Measurements from ENCODE around the gene MRPS25.

MRPS25 gene

DNA sequence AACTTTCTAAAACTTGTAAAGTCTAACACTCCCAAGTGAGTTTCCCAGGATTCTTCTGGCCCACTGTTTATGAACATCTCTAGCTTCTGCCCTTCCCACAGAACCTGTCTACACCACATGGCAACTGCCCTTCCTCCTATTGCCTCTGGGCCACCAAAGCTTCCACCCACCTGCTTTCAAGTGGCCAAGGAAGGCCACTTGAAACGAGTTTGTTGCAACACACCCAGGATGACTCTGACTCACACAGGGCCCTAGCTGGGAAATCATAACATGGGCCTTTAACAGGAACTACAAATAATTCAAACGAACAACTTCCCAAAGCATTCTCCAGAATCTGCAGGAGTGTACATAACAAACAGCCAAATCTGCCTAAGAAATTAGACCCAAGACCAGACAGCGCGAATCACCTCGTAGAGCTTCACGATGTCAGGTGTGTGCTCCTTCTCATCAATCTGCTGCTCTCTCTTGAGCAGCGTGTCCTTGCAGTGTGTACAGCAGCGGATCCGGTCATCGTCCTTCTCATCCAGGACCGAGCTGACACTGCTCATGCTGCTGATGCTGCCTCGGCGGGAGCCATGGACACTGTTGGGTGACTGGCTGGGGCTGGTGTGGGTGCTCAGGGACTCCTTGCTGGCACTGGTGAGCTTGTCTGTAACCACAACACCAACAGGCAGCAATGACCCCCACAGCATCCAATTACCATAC is 17.0 kb upstream of the MRPS25 start:
- no peak for DNase-seq

DNA sequence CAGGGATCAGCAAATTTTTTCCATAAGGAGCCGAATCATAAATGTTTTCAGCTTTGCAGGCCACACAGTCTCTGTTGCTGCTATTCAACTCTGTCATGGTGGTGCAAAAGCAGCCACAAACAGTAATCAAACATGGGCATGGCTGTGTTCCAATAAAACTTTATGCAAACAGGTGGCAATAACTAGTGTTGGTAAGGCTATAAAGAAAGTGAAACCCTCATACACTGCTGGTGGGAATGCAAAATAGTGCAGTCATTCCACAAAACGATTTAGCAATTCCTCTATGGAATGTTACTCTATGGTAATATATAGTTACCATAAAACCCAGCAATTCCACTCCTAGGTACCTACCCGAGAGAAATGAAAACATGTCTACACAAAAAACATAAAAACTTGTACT is 14.0 kb upstream of the MRPS25 start:
- no peak for DNase-seq

DNA sequence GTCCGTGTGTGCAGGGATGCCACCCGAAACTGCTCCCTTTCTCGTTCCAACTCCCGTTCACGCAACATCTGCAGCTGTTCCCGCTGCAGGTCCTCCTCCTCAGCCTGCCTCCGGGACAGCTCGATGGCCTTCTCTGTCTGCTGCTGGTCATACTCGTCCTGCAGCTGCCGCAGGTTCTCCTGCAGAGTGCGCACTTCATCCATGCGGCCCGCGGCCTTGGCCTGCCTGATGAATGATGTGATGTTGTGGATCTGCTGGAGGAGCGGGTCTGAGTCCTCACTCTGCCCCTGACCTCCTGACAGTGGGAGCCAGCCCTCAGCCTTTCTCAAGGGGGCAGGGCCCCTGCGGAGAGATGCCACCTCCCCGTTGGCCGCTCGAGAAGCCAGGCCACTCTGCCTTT is 9.4 kb upstream of the MRPS25 start:
- DNase-seq = no peak

DNA sequence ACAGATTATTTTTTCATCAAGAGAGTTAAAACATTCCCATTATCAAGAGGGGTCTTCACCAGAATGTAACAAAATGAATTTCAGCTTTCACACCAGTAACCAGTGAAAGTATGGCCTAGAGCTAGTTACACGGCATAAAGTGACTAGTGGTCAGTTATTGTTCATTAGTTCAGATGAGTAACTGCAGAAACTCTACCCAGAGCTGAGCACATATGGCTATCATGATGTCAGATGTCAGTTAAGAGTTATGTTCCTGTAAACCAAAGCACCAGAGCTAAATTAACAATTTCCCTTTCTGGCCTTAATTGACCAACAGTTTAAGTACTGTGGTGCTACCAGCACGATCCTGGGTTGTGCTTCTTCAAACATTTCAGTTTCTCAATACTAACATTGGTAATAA is 6.6 kb upstream of the MRPS25 start:
- no peak for DNase-seq

DNA sequence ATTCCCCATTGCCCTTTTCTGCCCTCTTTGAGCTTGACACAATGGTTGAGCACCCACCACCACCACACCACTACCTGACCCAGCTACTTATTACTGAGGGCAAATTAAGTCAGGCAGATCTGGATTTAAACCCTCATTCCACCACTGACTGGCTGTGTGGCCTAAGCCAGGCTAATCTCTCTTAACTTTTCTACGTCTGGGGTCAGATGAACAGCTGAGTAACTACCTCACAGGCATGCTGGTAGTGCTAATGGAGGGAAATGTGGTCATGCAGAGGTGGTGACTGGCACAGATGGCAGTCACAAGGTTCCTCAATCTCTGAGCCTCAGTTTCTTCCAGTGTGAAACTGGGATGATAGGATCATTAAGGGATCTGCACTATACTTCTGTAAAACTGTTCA is 4.3 kb upstream of the MRPS25 start:
- DNase-seq = no peak

DNA sequence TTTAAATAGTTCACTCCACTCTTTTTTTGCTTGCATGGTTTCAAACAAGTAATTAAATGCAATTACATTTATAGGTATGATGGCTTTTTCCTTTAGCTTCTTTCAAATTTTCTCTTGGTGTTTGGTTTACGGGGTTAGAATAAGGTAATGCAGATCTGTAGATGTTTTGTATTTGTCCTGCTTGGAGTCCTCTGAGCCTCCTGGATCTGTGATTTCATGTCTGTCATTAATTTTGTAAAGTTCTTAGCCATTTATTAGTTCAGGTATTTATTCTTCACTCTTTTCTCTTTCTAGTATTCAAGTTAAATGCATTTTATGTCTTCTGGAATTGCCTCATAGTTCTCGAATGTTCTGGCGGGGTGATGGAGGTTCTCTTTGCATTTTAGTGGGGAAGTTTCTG is 1.4 kb upstream of the MRPS25 start:
- DNase-seq = no peak

DNA sequence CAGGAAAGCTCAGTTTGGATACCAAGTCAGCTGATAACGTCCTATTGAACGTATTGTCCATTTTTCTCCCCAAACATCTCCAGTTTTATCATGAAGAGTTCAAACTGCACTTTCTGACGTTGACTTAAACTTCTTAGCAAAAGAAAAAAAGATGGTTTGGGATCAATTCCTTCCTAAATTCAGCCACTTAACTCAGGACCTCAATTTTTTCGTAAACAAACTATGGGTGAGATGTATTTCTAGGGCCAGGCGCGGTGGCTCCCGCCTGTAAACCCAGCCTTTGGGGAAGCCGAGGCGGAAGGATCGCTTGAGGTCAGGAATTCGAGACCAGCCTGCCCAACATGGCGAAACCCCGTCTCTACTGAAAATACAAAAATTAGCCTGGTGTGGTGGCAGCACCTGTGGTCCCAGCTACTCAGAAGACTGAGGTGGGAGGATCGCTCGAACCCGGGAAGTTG is 464 bp upstream of the MRPS25 start:
- DNase-seq = no peak

DNA sequence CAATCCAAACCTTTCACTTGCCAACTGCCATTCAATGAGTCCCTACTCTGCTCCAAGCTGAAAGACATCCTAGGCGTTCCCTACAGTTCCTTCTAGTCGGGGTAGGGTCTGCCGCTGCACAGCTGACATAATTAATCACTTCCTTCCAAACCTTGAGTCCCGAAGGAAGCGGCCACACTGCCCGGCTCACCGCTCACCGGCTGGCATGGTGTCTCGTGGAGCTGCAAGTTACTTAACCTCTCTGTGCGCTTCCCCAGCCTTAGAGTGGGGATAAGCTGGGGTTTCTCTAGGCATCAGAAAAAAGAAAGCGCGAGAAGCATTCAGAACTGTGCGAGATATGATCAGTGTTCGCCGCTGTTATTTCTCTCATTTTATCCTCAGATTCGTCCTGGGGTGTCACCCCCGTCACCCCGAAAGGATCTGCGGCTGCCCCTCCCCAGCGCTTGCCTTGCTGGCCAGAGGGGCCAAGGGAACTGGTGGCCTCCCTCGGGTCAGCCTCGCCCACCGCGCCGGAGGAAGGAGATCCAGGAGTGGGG is 748 bp downstream of the MRPS25 start:
- no peak for DNase-seq

DNA sequence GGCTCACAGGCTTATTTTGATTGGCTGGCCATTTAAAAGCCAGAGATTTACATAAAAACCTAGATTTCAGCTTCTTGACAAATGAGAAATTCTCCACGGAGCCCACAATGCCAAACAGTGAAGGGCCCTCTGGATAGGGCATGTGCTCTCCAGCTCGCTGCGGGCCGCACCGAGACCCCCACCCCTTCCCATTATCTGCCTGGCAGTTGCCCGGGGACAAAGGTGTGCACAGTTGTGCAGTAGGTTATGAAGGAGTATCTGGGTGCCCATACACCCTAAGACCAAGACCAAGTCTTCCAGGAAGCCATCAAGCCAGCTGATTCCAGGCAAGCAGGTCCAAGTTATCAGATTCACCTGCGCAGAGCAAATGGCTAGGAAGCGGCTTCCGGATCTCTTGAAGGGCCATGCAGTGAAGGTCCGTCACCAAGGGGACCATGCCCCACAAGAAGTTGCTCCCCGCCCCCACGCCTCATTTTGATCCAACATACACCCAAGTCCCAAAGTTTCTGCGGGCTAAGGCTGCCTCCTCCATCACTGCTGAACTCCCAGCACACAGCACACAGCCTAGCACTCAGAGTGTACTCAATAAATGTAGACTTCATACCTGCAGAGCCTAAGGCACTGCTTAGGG is 1.3 kb downstream of the MRPS25 start:
- no peak for DNase-seq

DNA sequence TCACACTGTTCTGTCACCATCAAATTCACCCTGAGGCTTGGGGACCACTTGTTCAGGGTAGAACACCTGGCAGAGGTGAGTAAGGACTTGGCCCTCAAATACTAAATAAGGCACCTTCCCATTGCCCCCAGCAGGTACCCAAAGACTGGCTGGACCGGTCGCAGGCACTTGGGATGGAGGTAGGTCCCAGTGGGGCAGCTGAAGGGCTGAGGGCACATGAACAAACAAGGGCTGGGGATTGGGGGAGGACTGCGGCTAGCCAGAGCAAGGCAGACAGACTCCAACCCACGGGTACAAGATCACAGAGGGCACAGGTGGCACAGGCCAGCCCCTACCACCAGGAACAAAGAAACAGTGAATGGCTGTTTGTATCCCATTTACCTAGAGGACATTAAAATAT is 1.9 kb downstream of the MRPS25 start:
- peak; percentile 35 for DNase-seq

DNA sequence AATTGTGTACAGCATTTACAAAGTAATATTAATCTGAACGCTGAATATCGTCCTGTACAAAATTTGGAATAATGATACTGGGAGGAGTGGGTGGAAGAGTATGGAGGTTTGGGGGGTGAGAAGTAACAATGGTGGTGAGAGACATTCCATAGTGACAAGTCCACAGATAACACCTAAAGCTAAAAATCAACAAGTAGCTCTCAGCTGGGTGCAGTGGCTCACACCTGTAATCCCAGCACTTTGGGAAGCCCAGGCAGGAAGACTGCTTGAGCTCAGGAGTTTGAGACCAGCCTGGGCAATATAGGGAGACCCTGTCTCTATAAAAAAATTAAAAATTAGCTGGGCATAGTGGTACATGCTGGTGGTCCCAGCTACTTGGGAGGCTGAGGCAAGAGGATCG is 5.1 kb downstream of the MRPS25 start:
- no peak for DNase-seq

DNA sequence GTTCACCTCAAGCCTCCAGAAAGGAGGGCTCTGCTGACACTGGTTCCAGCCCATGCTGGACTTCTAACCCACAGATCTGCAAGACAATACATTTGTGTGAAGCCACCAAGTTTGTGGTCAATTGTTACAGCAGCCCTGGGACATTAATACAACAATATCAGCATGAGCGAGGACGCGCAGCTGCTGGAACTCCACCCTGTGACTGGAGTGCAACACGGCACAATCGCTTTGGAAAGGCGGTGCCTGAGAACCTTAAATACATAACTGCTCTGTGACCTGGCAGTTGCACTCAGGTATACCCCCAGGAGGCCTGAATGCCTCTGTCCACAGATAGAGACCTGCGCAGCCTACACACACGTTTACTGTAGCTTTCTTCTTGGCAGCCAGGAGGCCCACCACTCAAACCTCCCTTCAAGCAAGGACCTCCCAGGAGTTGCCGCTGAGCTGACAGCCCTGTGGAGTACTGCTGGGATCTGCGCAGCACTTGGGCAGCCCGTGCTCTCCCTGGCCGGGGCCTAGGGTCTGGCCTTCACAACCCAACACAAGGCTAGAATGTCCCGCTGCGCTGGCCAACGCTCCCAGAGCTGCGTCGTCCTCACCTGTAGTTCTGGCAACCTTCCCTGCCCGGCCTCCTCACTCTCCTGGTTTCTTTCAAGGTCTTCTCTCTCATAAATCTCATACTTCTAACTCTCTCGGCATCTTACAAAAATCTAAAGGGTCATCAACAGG is 8.3 kb downstream of the MRPS25 start:
- no peak for DNase-seq

DNA sequence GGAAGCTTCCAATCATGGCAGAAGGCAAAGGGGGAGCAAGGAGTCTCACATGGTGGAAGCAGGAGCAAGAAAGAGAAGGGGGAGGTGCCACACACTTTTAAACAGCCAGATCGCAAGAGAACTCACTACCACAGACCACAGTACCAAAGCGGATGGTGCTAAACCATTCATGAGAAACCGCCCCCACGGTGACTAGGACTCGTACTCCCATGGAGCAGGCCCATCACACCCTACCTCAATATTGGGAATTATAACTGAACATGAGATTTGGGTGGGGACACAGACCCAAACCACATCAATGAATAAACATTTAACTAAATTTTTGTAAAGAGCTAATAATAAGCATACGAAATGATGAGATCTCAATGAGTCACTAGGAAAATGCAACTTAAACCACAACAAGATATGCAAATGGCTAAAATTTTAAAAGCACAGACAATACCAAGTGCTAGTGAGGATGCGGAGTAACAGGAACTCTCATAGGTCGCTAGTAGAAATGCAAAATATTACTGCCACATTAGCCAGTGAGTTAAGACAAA is 10.0 kb downstream of the MRPS25 start:
- no peak for DNase-seq

DNA sequence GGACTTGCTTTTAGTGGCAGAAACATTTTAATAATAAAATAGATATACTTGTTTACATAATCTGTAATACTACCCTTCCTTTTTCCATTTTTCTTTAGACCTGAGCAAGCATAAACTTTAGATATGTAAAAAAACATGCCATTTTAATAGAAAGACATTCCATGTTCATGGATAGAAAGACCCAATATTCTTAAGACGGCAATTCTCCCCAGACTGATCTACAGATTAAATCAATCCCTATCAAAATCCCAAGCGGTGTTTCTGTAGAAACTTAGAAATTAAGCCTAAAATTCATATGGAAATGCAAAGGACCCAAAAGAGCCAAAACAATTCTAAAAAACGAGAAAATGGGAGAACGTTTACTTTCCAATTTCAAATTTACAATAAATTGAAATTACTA is 11.6 kb downstream of the MRPS25 start:
- DNase-seq = no peak

DNA sequence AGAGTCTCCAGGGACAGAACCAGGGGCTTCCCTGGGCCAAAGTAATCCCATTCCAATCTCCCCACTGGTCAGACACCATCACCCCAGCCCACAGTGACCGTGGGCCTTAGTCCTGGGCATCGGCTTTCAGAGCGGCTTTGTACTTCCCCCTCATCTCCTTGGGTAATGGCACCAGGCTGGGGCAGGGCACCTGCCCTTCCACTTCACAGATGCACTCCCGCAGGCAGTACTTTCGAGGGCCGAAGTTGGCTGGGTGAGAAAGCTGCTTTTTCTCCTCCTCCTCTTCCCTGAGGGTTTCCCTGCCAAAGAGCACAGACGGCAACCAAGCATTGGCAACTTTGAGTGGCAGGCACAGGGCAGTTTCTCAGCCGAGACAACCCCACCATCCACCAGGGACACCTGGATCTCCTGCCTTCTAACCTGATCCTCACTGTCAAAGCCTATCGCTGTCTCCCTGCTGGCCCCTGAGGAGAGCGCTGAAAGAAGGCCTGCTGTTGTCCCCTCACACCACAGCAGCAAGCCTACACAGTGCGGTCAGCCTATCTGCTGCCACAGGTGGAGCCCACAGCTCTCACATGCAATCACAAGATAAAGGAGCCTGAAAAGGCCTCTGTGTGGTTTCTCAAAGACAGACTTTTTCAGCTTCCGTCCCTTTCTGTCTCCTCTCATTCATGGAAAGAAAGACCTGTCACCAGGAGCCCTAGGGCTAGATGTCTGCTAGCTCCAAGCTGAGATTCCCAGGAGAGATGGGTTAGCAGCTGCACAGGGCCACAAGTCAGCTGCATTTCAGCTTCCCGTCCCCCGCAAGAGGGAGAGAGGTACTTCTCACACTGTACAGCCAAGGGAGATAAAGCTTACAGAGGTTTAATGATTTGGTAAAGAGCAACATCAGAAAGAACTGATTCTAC is 12.5 kb downstream of the MRPS25 start:
- DNase-seq = no peak

DNA sequence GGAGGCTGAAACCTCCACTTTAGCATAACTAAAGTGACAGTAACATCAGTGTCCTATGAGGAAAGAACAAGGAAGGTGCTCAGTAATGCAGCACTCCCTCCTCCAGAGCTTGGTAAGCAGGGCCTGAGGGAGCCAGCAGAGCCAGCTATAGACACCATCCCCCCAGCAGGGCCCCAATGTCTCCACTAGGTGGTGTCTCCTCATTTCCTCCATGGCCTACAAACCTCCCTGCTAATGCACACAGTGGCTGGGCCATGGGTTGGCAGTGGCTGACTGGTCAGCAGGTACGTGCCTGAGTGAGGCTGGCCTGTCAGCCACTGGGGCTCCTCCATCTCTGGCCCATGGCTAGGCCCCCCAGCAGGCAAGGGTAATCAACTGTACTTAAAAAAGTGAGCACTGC is 13.6 kb downstream of the MRPS25 start:
- DNase-seq = no peak

DNA sequence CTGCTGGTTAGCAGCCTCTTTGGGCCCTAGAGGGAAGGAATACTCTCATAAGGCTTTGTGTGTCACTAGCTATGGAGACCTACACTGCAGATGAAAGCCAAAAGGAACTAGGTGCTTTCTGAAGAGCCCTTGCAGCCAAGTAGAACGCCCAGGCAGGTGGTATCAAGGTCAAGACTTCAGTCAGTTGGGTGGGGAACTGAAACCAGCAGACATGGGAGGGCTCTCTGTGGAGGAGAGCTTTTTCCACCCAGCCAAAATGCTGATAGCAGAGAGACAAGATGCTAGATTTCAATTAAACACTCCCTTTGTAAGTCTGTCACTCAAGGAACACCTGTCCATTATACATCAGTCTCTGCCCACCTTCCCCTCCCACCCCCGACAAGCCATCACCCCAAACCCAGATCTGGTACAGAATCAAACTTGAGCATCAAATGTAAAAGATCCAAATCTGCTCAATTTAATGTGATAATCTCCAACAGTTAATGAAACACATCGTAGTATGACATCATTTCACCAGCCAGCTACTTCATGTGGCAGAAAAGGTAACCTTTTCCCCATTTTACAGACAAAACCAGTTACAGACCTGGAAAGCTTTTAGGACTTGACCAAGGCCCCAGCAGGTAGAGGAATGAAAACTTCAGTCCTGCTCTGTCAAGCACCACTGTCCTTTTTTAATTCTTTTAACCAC is 14.6 kb downstream of the MRPS25 start:
- no peak for DNase-seq

DNA sequence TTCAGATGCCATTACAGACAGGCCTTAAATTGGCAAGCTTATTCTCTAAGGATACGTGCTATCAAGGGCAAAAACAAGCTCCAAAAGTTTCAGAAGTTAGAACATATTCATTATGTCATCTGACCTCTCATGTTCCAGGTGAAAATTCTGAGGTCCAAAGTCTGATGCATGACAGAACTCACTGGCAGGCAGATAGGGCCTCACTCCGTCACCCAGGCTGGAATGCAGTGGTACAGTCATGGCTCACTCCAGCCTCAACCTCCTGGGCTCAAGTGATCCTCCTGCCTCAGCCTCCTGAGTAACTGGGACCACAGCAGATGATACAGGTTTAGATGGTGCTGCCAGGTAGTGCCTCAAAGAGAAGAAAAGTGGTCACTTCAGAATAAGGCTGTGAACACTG is 15.5 kb downstream of the MRPS25 start:
- no peak for DNase-seq

DNA sequence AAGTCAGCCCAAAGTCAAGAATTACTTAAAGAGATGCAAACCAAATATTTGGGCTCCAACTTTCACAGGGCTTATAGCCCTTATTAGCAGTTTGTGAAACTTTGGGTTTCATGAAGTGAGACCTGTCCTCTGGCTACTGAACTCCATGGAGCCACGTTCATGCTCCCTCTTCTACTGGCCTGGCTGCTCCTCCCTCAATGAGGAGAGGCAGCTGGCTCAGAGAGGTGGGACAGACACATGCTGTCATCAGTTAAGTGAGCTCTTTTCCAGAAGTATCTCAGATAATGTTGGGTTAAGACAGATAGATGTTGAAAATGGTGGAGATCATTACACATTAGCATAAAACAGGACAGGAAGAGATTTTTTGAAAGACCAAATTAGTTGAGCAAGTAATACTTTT is 19.4 kb downstream of the MRPS25 start:
- DNase-seq = no peak

DNA sequence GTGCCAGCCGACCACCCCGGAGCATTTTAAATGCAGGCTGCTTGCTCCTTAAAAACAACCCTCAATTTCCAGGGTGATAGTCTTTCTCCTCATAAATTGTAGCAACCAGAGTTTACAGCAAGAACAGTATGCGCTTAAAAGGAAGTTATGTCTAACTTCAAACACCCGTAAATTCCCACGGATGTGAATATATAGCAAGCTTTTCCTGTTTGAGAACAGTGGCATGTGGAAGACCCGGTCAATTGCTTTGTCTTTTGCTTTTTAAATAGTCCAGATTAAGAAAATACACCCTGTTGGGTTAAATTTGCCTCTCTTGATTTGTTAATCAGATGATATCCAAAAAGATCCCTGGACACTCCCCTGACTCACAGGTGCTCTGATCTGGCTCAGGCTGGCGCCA is 20.8 kb downstream of the MRPS25 start:
- DNase-seq = no peak

DNA sequence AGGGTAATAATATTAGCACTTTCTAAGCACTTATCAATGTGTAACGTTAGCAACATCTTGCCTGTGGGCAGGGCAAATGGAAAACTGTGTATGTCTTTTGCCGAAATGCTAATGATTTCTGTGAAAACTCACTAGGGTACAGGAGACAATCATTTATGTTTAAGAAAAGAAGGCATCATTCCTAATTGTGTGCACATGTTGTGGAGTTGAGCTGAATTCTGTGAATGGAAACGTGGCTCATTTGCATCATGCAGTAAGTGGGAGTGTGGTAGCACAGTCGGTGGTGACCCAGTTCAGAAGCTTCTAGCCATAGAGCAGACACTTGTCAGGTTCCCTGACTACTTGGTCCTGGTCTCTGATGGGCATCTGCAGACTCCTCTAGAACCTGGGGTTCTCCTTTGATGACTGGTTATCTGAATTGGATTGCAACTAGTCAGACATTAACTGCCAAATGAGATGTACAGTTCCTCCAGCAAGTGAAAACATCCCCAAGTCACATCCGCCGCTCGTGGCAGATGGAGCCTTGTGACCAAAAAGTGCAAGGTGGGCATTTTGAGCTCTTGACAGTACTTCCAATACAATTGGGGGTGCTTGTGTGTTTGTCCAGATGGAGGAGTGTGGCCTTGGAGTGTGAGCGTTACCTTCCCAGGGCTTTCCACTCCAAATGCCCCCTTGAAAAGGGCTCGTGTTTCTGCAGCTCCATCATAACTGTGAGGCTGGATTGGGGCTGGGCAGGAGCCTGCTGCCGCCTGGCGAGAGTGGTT is 21.5 kb downstream of the MRPS25 start:
- DNase-seq = no peak
